Measurements from ENCODE around the gene SNX19.

Gene SNX19

DNA sequence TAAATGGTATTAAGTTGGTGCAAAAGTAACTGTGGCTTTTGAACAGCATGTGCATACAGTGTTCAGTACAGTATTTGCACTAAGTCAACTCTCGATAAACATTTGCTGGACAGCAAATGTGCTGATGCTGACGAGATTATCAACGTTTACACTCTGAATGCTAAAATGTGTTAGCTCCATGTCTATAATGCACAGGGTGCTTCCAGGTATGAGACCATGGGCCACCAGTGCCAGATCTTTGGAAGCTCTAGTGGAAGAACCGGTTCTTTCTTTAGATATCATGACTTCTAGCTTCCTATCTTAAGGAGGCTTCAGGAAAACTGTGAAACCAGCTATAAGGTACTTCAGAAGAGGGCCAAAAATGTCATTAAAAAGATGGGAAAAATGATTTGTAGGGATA, 17.2 kb downstream of the SNX19 start:
- Histone ChIP-seq H3K27ac (ENCODE audit: low read depth, low read length) (peak overlapping the region; percentile 91), H3K4me3 (ENCODE audit: low read length) (no peak overlapping the region), H3K9ac (ENCODE audit: low read length) (no peak overlapping the region), H3K4me1 (ENCODE audit: control insufficient read depth, insufficient read depth, low read length) (peaks cover 48% of the 10 kb centered on the region), H3K36me3 (ENCODE audit: control insufficient read depth, insufficient read depth, low read length) (peaks cover 38% of the 10 kb centered on the region), H3K27me3 (ENCODE audit: control insufficient read depth, insufficient read depth, low read length) (no peaks in the 10 kb centered on the region)

- Histone ChIP-seq H3K27ac (ENCODE audit: low read depth, low read length) (peak overlapping the region; percentile 91), H3K27me3 (ENCODE audit: control insufficient read depth, insufficient read depth, low read length) (no peaks in the 10 kb centered on the region), H3K9ac (ENCODE audit: low read length) (no peak overlapping the region), H3K4me1 (ENCODE audit: control insufficient read depth, insufficient read depth, low read length) (peaks cover 45% of the 10 kb centered on the region), H3K36me3 (ENCODE audit: control insufficient read depth, insufficient read depth, low read length) (peaks cover 31% of the 10 kb centered on the region), H3K4me3 (ENCODE audit: low read length) (peak overlapping the region; percentile 31)
These were observed 18.8 kb downstream of the SNX19 start for GRCh38 chr11:130897262-130898182.

DNA sequence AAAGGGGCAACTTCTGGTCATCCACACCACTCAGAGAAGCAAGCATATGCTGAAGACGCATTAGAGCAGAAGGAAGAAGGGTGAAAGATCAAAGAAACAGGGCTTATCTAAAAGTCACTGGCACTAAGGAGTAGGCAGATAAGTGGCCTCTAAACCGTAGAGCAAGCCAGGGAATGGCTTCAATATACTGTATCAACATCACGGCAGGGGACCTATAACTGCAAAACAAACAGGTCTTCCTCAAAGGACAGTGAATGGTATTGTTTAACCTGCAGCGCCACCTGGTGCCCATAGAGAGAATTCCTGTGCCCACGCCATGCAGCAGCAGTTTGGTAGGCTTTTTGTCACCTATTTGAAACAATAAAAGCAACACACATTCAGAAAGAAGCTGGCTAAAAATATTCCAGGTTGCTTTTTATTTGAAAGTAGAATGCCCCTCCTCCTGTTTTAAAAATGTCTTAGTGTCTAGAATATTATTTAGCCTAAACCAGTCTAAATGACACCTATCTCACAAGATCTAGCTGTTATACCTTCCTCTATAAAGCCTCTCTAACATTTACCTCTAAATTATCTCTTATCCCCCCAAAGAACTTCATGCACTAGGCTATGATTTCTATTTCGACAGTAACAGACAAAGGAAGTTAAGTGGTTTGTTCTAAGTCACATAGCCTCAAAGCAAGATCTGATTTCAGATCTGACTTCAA, 21.8 kb downstream of the SNX19 start:
- H3K36me3 ChIP-seq (ENCODE audit: control insufficient read depth, insufficient read depth, low read length): peaks cover 15% of the 10 kb centered on the region
- H3K27me3 ChIP-seq (ENCODE audit: control insufficient read depth, insufficient read depth, low read length): no peaks in the 10 kb centered on the region
- no peak overlapping the region for H3K4me3 ChIP-seq (ENCODE audit: low read length)
- no peak overlapping the region for H3K9ac ChIP-seq (ENCODE audit: low read length)
- H3K4me1 ChIP-seq (ENCODE audit: control insufficient read depth, insufficient read depth, low read length): peaks cover 48% of the 10 kb centered on the region
- peak overlapping the region; percentile 91 for H3K27ac ChIP-seq (ENCODE audit: low read depth, low read length)

- Histone ChIP-seq H3K9ac (ENCODE audit: low read length) (no peak overlapping the region), H3K4me3 (ENCODE audit: low read length) (no peak overlapping the region), H3K4me1 (ENCODE audit: control insufficient read depth, insufficient read depth, low read length) (peaks cover 37% of the 10 kb centered on the region), H3K27ac (ENCODE audit: low read depth, low read length) (no peak overlapping the region), H3K36me3 (ENCODE audit: control insufficient read depth, insufficient read depth, low read length) (peaks cover 10% of the 10 kb centered on the region), H3K27me3 (ENCODE audit: control insufficient read depth, insufficient read depth, low read length) (no peaks in the 10 kb centered on the region)
These were observed 23.4 kb downstream of the SNX19 start for GRCh38 chr11:130892861-130893260.

GRCh38 chr11:130891326-130891725, 25.0 kb downstream of the SNX19 start:
- Histone ChIP-seq H3K27ac (ENCODE audit: low read depth, low read length) (no peak overlapping the region), H3K9ac (ENCODE audit: low read length) (no peak overlapping the region), H3K4me1 (ENCODE audit: control insufficient read depth, insufficient read depth, low read length) (peaks cover 27% of the 10 kb centered on the region)

DNA sequence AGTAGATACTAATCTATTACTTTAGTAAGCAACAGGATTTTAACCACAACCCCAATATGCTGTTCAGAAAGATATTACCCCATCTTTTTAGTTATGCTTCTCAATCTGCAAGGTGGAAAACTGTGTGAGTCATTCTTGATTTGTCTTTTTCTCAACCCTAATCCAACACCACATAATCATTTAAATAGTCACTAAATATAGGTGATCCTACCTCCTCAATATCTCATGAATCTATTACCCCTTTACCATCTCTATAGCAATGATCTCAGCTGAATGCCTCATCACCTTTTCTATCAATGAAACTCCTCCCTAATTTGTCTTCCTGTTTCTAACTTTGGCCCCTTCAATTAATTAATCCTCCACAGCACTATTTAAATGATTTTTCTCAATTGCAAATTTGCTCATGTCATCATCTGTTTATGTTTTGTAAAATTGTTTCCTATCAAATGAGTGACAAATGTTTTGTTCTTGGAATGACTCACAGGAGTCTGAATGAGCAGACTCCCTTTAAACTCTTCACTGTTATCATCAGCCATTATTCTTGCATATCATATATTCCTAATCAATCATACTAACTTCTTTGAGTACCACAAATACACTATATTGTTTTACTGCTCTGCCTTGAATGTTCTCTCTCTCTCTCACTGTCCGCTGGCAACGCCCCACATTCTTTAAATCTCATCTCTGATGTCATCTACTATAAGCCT, 26.1 kb downstream of the SNX19 start:
- Histone ChIP-seq H3K9ac (ENCODE audit: low read length) (no peak overlapping the region), H3K36me3 (ENCODE audit: control insufficient read depth, insufficient read depth, low read length) (peaks cover 11% of the 10 kb centered on the region), H3K27ac (ENCODE audit: low read depth, low read length) (no peak overlapping the region), H3K4me1 (ENCODE audit: control insufficient read depth, insufficient read depth, low read length) (peaks cover 21% of the 10 kb centered on the region), H3K27me3 (ENCODE audit: control insufficient read depth, insufficient read depth, low read length) (no peaks in the 10 kb centered on the region), H3K4me3 (ENCODE audit: low read length) (no peak overlapping the region)

More at GRCh38 chr11:130891326-130891725, 25.0 kb downstream of the SNX19 start:
- Histone ChIP-seq H3K27me3 (ENCODE audit: control insufficient read depth, insufficient read depth, low read length) (no peaks in the 10 kb centered on the region), H3K4me3 (ENCODE audit: low read length) (no peak overlapping the region), H3K36me3 (ENCODE audit: control insufficient read depth, insufficient read depth, low read length) (peaks cover 12% of the 10 kb centered on the region)

DNA sequence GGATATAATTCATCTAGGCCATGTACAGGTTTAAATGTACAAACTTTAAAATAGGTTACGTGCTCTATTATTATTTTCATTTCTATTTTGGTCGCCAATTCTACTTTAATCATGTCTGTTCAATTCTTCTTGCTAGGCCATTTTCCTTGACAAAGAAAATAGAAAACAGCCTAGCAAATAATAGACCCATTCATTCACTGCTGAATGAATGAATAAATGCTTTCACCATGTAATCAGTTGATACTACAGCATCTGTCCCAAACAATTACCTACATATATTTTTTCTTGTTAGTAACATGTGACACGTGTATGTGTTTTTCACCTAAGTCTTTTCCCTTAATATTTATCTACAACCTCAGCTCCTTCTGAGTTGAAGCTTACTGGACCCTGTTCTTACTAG, 27.5 kb downstream of the SNX19 start:
- H3K27me3 ChIP-seq (ENCODE audit: control insufficient read depth, insufficient read depth, low read length): no peaks in the 10 kb centered on the region
- H3K4me1 ChIP-seq (ENCODE audit: control insufficient read depth, insufficient read depth, low read length): peaks cover 10% of the 10 kb centered on the region
- H3K27ac ChIP-seq (ENCODE audit: low read depth, low read length): no peak overlapping the region
- H3K36me3 ChIP-seq (ENCODE audit: control insufficient read depth, insufficient read depth, low read length): peaks cover 9% of the 10 kb centered on the region
- no peak overlapping the region for H3K4me3 ChIP-seq (ENCODE audit: low read length)
- H3K9ac ChIP-seq (ENCODE audit: low read length): no peak overlapping the region

GRCh38 chr11:130886704-130887103, 29.6 kb downstream of the SNX19 start:
- H3K4me3 ChIP-seq (ENCODE audit: low read length): no peak overlapping the region
- no peak overlapping the region for H3K9ac ChIP-seq (ENCODE audit: low read length)
- peaks cover 14% of the 10 kb centered on the region for H3K4me1 ChIP-seq (ENCODE audit: control insufficient read depth, insufficient read depth, low read length)
- H3K36me3 ChIP-seq (ENCODE audit: control insufficient read depth, insufficient read depth, low read length): peaks cover 10% of the 10 kb centered on the region
- no peaks in the 10 kb centered on the region for H3K27me3 ChIP-seq (ENCODE audit: control insufficient read depth, insufficient read depth, low read length)
- no peak overlapping the region for H3K27ac ChIP-seq (ENCODE audit: low read depth, low read length)

DNA sequence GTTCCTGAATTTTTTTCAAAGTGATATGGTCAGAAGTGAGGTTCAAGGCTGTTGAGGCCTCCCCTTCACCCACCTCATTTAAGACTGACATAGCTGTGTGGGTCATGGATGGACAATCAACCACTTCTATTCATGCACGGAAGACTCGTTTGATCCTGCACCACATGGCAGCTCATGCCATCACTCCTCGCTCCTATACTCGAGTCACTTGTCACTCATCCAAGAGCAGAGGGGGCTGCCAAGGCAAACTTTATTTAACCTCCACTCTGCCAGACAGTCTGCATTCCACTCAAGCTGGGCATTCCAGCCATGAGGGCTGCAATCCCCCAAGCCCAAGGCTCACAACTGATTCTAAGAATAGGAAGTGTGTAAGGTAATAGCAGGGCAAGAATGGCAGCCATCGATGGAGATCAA, 34.1 kb downstream of the SNX19 start:
- no peaks in the 10 kb centered on the region for H3K27me3 ChIP-seq (ENCODE audit: control insufficient read depth, insufficient read depth, low read length)
- H3K4me1 ChIP-seq (ENCODE audit: control insufficient read depth, insufficient read depth, low read length): peaks cover 10% of the 10 kb centered on the region
- peaks cover 40% of the 10 kb centered on the region for H3K36me3 ChIP-seq (ENCODE audit: control insufficient read depth, insufficient read depth, low read length)
- no peak overlapping the region for H3K9ac ChIP-seq (ENCODE audit: low read length)
- no peak overlapping the region for H3K4me3 ChIP-seq (ENCODE audit: low read length)
- H3K27ac ChIP-seq (ENCODE audit: low read depth, low read length): no peak overlapping the region

DNA sequence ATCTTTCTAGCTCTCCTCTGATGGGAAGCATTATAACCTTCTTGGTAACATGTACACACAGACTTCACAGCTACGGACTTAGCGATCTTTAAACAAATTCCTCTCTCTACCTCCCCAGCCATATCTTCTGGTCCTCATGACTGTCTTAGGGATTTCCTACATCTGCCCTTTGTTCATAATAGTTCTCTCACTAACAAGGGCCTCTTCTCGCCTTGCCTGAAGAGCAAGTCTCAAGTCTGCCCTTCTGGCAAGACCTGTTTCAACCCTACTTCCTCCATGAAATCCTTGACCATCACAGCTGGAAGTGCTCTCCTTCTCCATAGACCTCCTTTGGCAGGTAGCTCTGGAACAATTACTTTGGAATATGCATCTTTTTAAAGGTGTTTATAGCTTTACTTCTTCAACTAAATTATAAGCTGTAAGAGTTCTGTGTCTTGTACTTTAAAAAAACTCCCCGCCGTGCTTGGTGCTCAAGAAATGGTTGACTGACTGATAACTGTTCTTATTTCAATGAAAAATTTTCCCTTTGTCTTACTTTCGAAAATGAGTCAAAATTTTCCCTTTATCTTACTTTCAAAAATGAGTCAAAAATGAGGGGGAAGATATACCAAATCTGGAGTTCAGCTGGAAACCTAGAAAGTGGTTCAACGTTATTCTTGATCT, 34.7 kb downstream of the SNX19 start:
- Histone ChIP-seq H3K27ac (ENCODE audit: low read depth, low read length) (no peak overlapping the region), H3K27me3 (ENCODE audit: control insufficient read depth, insufficient read depth, low read length) (no peaks in the 10 kb centered on the region), H3K4me3 (ENCODE audit: low read length) (no peak overlapping the region), H3K4me1 (ENCODE audit: control insufficient read depth, insufficient read depth, low read length) (peaks cover 10% of the 10 kb centered on the region), H3K36me3 (ENCODE audit: control insufficient read depth, insufficient read depth, low read length) (peaks cover 41% of the 10 kb centered on the region), H3K9ac (ENCODE audit: low read length) (no peak overlapping the region)

DNA sequence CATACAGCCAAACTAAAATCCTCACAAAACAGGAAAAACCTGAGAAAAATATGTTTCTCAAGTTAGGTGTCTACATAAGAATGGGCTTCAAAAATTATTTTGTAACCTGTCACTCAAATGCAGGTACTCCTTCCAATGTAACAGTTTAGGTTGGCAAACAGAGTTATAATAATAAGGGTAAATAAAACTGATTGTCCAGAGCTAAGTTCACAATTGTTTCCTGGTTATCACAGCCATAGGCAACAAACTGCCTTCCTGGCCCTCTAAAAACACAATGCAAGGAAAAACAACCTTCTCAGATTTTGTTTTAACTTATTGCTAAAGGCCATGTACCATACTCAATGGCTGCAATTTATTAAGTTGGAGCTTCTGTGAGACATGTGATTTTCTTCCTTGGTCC, 36.4 kb downstream of the SNX19 start:
- Histone ChIP-seq H3K4me3 (ENCODE audit: low read length) (no peak overlapping the region), H3K9ac (ENCODE audit: low read length) (no peak overlapping the region), H3K27me3 (ENCODE audit: control insufficient read depth, insufficient read depth, low read length) (no peaks in the 10 kb centered on the region), H3K36me3 (ENCODE audit: control insufficient read depth, insufficient read depth, low read length) (peaks cover 41% of the 10 kb centered on the region), H3K4me1 (ENCODE audit: control insufficient read depth, insufficient read depth, low read length) (peaks cover 8% of the 10 kb centered on the region), H3K27ac (ENCODE audit: low read depth, low read length) (no peak overlapping the region)

All from rectal smooth muscle tissue (tissue), 1 donor.